Central memory CD8-positive, alpha-beta T cell (primary cell): ENCODE data around the gene STRIT1.

Source experiments
- ATAC-seq: fragments of 150-1000 bp; cut with Tn5 transposase; replicated peaks from 2 replicates; pipeline ENCODE4 v1.10.0; 2022; ENCODE audit warnings: mild to moderate bottlenecking, moderate FRiP score, moderate number of reproducible peaks; ENCODE audit not compliant: poor library complexity, severe bottlenecking; ENCODE audit errors: extremely low read depth
- DNase-seq, 2 donors: peaks; one replicate each; pipeline ENCODE4 v3.0.0; 2021; ENCODE audit warnings: low spot score in 2 of 2
- H3K27ac Mint-ChIP-seq: one replicate; pipeline ENCODE4 v1.8.0; 2022; ENCODE audit warnings: low read depth, mild to moderate bottlenecking, moderate library complexity, mixed read lengths
- H3K27me3 Mint-ChIP-seq: one replicate; pipeline ENCODE4 v1.8.0; 2022; ENCODE audit warnings: mixed read lengths
- H3K36me3 Mint-ChIP-seq: one replicate; pipeline ENCODE4 v1.8.0; 2022; ENCODE audit warnings: mild to moderate bottlenecking, moderate library complexity, mixed read lengths; ENCODE audit not compliant: insufficient read depth
- H3K4me1 Mint-ChIP-seq: one replicate; pipeline ENCODE4 v1.8.0; 2022; ENCODE audit warnings: mixed read lengths
- H3K4me3 Mint-ChIP-seq: one replicate; pipeline ENCODE4 v1.8.0; 2022; ENCODE audit warnings: mild to moderate bottlenecking, moderate library complexity, mixed read lengths
- H3K9me3 Mint-ChIP-seq: one replicate; pipeline ENCODE4 v1.8.0; 2022; ENCODE audit warnings: mixed read lengths

The STRIT1 gene

GRCh38 chr3:155307183-155307582 is 13.7 kb upstream of the STRIT1 start:
- H3K4me1 Mint-ChIP-seq = no peaks in the 10 kb centered on the region
- H3K27me3 Mint-ChIP-seq = peaks cover 12% of the 10 kb centered on the region
- no peaks in the 10 kb centered on the region for H3K36me3 Mint-ChIP-seq
- ATAC-seq (no peak), DNase-seq (no peak)
- no peaks in the 10 kb centered on the region for H3K9me3 Mint-ChIP-seq
- H3K4me3 Mint-ChIP-seq = no peak overlapping the region
- H3K27ac Mint-ChIP-seq = no peak overlapping the region

GRCh38 chr3:155304394-155304793 is 10.9 kb upstream of the STRIT1 start:
- ATAC-seq (no peak), DNase-seq (no peak)
- no peak overlapping the region for H3K4me3 Mint-ChIP-seq
- H3K27ac Mint-ChIP-seq = no peak overlapping the region
- H3K4me1 Mint-ChIP-seq = no peaks in the 10 kb centered on the region
- peaks cover 6% of the 10 kb centered on the region for H3K9me3 Mint-ChIP-seq
- no peaks in the 10 kb centered on the region for H3K36me3 Mint-ChIP-seq
- H3K27me3 Mint-ChIP-seq = no peaks in the 10 kb centered on the region

DNA sequence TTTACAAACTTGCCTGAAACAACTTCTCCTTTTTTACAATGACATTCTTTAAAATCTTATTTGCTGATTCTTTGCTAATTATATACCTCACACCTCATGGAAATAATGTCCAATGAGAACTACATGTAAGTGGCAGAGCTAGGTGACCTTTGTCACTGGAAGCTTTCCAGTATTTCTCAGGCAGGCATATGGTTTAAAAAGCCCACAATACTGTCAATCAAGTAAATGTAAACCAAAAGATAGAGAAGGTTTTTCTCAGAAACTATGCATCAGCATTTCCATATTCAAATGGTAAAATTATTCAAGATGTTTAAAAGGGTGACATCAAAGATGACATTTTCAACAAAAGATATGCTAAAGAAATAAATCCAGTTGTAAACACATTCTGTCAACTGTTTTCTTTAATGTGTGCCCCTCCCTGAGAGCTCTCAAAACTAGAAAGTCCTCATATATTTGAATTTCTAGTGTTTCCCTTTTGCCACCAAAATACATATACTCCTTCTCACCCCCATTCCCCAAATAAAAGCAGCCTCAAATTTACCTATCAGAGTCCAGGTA is 10.1 kb upstream of the STRIT1 start:
- Mint-ChIP-seq H3K4me1 (no peaks in the 10 kb centered on the region), H3K4me3 (no peak overlapping the region), H3K36me3 (no peaks in the 10 kb centered on the region), H3K27ac (no peak overlapping the region), H3K27me3 (no peaks in the 10 kb centered on the region), H3K9me3 (peaks cover 6% of the 10 kb centered on the region)
- DNase-seq (no peak), ATAC-seq (no peak)

- no peaks in the 10 kb centered on the region for H3K36me3 Mint-ChIP-seq
- ATAC-seq (no peak), DNase-seq (no peak)
- no peak overlapping the region for H3K27ac Mint-ChIP-seq
- H3K4me3 Mint-ChIP-seq = no peak overlapping the region
- H3K9me3 Mint-ChIP-seq = peaks cover 6% of the 10 kb centered on the region
- H3K4me1 Mint-ChIP-seq = no peaks in the 10 kb centered on the region
- no peaks in the 10 kb centered on the region for H3K27me3 Mint-ChIP-seq
Measured at GRCh38 chr3:155302891-155303290, 9.4 kb upstream of the STRIT1 start.

DNA sequence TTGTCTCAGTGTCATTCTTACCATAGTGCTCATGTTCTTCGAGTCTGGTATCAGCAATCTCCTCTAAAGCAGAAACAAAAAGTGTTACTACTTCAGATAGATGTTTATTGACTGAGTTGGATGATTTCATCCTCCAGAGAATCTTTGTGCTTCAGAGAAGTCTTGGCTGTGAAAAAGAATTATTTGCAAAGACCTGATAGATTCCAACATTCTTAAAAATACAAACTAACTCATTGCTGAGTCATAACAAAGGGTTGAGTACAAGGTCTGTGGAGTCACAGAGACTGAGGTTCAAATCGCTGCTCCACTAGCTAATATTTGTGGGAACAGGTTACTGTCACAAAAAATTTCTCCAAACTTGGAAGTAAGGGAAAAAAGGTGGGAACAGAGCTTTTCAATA is 9.0 kb upstream of the STRIT1 start:
- H3K27ac Mint-ChIP-seq = no peak overlapping the region
- DNase-seq (no peak), ATAC-seq (no peak)
- no peak overlapping the region for H3K4me3 Mint-ChIP-seq
- peaks cover 6% of the 10 kb centered on the region for H3K9me3 Mint-ChIP-seq
- no peaks in the 10 kb centered on the region for H3K4me1 Mint-ChIP-seq
- no peaks in the 10 kb centered on the region for H3K27me3 Mint-ChIP-seq
- no peaks in the 10 kb centered on the region for H3K36me3 Mint-ChIP-seq

DNA sequence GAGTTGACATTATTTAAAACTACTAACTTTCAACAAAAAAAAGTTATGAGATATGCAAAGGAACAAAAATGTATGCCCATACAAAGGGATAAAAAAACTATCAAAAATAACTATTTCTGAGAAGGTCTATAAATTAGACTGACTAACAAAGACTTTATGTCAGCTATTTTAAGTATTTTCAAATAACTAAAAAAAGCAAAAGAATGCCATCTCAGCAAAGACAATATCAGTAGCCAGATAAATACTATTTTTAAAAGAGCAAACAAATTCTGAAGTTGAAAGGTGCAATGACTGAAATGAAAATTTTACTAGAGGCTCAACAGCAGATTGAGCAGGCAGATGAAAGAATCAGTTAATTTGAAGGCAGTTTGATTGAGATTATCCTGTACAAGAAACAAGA is 3.6 kb upstream of the STRIT1 start:
- no peaks in the 10 kb centered on the region for H3K36me3 Mint-ChIP-seq
- H3K9me3 Mint-ChIP-seq = peaks cover 6% of the 10 kb centered on the region
- DNase-seq = no peak
- H3K4me3 Mint-ChIP-seq = no peak overlapping the region
- H3K27me3 Mint-ChIP-seq = no peaks in the 10 kb centered on the region
- H3K4me1 Mint-ChIP-seq = no peaks in the 10 kb centered on the region
- no peak for ATAC-seq
- no peak overlapping the region for H3K27ac Mint-ChIP-seq

GRCh38 chr3:155296413-155296812 is 2.9 kb upstream of the STRIT1 start:
- no peak overlapping the region for H3K27ac Mint-ChIP-seq
- DNase-seq (no peak), ATAC-seq (no peak)
- H3K4me3 Mint-ChIP-seq = no peak overlapping the region
- H3K36me3 Mint-ChIP-seq = no peaks in the 10 kb centered on the region
- peaks cover 6% of the 10 kb centered on the region for H3K9me3 Mint-ChIP-seq
- H3K4me1 Mint-ChIP-seq = no peaks in the 10 kb centered on the region
- no peaks in the 10 kb centered on the region for H3K27me3 Mint-ChIP-seq

DNA sequence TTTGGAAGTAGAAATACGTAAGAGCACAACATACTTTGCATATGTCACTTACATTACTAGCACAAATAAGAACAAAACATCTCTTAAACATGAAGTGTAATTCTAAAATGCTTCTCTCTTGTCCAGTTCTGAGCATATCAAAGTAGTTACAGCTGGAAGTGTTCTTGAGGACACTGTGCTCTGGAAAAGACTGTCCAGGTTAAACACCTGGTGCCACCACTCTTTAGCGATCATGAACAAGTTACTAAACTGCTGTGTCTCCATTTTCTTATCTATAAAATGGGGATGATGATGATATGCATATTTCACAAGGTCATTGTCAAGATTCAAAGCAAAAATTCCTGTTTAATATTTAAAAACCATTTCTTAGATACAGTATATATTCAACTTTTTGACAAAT is 790 bp downstream of the STRIT1 start:
- Mint-ChIP-seq H3K27me3 (no peaks in the 10 kb centered on the region), H3K27ac (no peak overlapping the region)

GRCh38 chr3:155292133-155292532 is 1.4 kb downstream of the STRIT1 start:
- ATAC-seq = no peak
- Mint-ChIP-seq H3K4me1 (no peaks in the 10 kb centered on the region), H3K36me3 (no peaks in the 10 kb centered on the region), H3K4me3 (no peak overlapping the region), H3K27ac (no peak overlapping the region), H3K9me3 (no peaks in the 10 kb centered on the region), H3K27me3 (no peaks in the 10 kb centered on the region)
- DNase-seq = no peak

More for the DNA sequence above, 790 bp downstream of the STRIT1 start:
- no peaks in the 10 kb centered on the region for H3K4me1 Mint-ChIP-seq
- ATAC-seq (no peak), DNase-seq (no peak)
- H3K36me3 Mint-ChIP-seq = no peaks in the 10 kb centered on the region
- H3K4me3 Mint-ChIP-seq = no peak overlapping the region
- no peaks in the 10 kb centered on the region for H3K9me3 Mint-ChIP-seq

- Mint-ChIP-seq H3K27ac (no peak overlapping the region), H3K36me3 (no peaks in the 10 kb centered on the region), H3K4me1 (no peaks in the 10 kb centered on the region), H3K27me3 (no peaks in the 10 kb centered on the region), H3K9me3 (no peaks in the 10 kb centered on the region), H3K4me3 (no peak overlapping the region)
- no peak for DNase-seq
- ATAC-seq = no peak
Measured at GRCh38 chr3:155286736-155287135, 6.7 kb downstream of the STRIT1 start.

- no peaks in the 10 kb centered on the region for H3K36me3 Mint-ChIP-seq
- H3K4me3 Mint-ChIP-seq = no peak overlapping the region
- ATAC-seq (no peak), DNase-seq (no peak)
- H3K27ac Mint-ChIP-seq = no peak overlapping the region
- no peaks in the 10 kb centered on the region for H3K27me3 Mint-ChIP-seq
- no peaks in the 10 kb centered on the region for H3K4me1 Mint-ChIP-seq
- no peaks in the 10 kb centered on the region for H3K9me3 Mint-ChIP-seq
Measured at GRCh38 chr3:155285936-155286335, 7.5 kb downstream of the STRIT1 start.

DNA sequence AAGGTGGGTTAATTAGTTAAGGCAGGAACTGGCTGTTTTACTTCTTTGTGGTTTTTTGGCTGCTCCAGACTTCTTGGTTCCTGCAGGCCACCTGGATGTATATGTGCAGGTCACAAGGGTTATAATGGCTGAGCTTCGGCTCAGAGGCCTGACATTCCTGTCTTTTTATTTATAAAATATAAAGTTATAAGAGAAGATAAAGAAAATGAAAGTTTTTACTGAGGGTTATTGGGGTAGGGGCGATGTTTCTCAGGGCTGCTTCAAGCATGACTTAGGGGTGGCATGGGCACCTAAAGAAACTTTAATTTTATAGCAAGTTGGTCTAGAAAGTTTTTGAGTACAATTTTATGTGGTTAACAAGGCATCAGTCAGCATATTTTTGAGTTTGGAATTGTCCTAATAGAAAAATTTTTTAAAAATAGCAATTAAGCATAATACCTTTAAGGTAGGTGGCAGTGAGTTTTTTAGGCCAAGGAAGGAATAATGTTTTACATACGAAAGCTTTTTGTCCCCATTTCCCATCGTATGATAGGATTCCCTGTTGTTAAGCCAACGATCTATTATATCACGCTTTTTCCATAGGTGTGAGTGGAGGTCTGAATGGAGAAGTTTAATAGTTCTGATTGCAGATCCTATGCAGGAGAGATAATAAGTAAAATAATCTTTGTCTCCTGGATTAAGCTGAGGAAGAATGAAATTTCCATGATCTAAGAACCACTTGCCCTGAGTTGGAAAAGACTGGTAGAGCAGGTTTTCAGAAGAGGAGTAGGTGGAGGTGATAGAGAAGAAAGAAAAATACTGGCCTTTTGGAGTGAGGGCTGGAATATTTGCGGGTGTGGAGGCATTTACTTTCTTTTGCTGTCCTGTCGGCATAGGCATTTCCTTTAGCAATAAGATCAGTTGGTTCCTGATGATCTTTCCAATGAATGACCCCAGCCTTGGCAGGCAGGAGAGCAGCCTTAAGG is 10.1 kb downstream of the STRIT1 start:
- H3K4me3 Mint-ChIP-seq = no peak overlapping the region
- peaks cover 18% of the 10 kb centered on the region for H3K9me3 Mint-ChIP-seq
- no peaks in the 10 kb centered on the region for H3K27me3 Mint-ChIP-seq
- DNase-seq (no peak), ATAC-seq (no peak)
- H3K4me1 Mint-ChIP-seq = no peaks in the 10 kb centered on the region
- H3K27ac Mint-ChIP-seq = no peak overlapping the region
- no peaks in the 10 kb centered on the region for H3K36me3 Mint-ChIP-seq

DNA sequence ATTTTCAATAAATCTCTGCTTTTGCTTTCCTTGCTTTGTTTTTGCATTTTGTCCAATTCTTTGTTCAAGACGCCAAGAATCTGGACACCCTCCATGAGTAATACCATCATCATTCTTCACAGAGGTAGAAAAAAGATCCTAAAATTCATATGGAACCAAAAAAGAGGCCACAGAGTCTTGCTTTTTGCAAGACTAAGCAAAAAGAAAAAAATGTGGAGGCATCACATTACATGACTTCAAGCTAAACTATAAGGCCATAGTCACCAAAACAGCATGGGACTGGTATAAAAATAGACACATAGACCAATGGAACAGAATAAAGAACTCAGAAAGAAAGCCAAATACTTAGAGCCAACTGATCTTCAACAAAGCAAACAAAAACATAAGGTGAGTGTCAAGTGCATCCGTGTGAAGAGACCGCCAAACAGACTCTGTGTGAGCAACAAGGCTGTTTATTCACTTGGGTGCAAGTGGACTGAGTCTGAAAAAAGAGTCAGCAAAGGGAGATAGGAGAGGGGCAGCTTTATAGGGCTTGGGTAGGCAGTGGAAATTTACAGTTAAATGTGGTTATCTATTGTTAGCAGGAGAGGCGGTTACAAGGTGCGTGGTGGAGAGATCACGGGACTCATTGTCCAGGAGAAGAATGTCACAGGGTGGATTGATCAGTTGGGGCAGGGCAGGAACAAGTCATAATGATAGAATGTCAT is 10.9 kb downstream of the STRIT1 start:
- Mint-ChIP-seq H3K36me3 (no peaks in the 10 kb centered on the region), H3K27ac (no peak overlapping the region), H3K4me3 (no peak overlapping the region), H3K4me1 (no peaks in the 10 kb centered on the region), H3K27me3 (no peaks in the 10 kb centered on the region), H3K9me3 (peaks cover 18% of the 10 kb centered on the region)
- ATAC-seq (no peak), DNase-seq (no peak)
